ENCODE results near the gene CUEDC1. TPM values are rescaled to one million over a fixed set of nuclear protein-coding genes. Genes with fewer than 3 reads are reported as not detected.

Gene CUEDC1
- total RNA-seq, 1 experiment from 2014 or later = 53.5 TPM

GRCh38 chr17:57885148-57885915 is 69.9 kb downstream of the CUEDC1 start:
- Histone ChIP-seq H3K27me3 (replicated peaks; ENCODE audit: insufficient read depth, low read depth, low read length, poor library complexity) (no peaks in the 10 kb centered on the region), H3K27ac (ENCODE audit: low read depth, low read length, poor library complexity, severe bottlenecking) (no peak overlapping the region), H3K9me3 (ENCODE audit: low read depth, low read length, poor library complexity, severe bottlenecking) (no peaks in the 10 kb centered on the region), H3K4me1 (ENCODE audit: insufficient read depth, low read length, poor library complexity, severe bottlenecking) (peaks cover 32% of the 10 kb centered on the region), H3K36me3 (ENCODE audit: insufficient read depth, low read length, poor library complexity, severe bottlenecking) (peaks cover 5% of the 10 kb centered on the region), H3K4me3 (ENCODE audit: low read depth, low read length, poor library complexity, severe bottlenecking) (no peak overlapping the region)
- CTCF ChIA-PET = no interaction called here
- no peak for DNase-seq (ENCODE audit: low spot score)
- POLR2A ChIA-PET (ENCODE audit: low non-redundant PET) = no interaction called here
- no peak for TF ChIP-seq CTCF (conservative IDR thresholded peaks at IDR 0.05; ENCODE audit: low read depth, low read length)
- no peak for TF ChIP-seq EZH2 (IDR thresholded peaks at IDR 0.05; ENCODE audit: borderline replicate concordance, low read depth, low read length, poor library complexity, severe bottlenecking)
- BruUV-seq (replicated peaks) = no TSS peak
- intact Hi-C loops (cut with micrococcal nuclease; ENCODE audit: unreplicated experiment) = no loop called here

GRCh38 chr17:57881783-57882351 is 73.3 kb downstream of the CUEDC1 start:
- H3K36me3 ChIP-seq (ENCODE audit: insufficient read depth, low read length, poor library complexity, severe bottlenecking) = peaks cover 5% of the 10 kb centered on the region
- peak overlapping the region; percentile 59 for H3K27ac ChIP-seq (ENCODE audit: low read depth, low read length, poor library complexity, severe bottlenecking)
- peaks cover 44% of the 10 kb centered on the region for H3K4me1 ChIP-seq (ENCODE audit: insufficient read depth, low read length, poor library complexity, severe bottlenecking)
- no peaks in the 10 kb centered on the region for H3K27me3 ChIP-seq (replicated peaks; ENCODE audit: insufficient read depth, low read depth, low read length, poor library complexity)
- intact Hi-C loops (cut with micrococcal nuclease; ENCODE audit: unreplicated experiment) = no loop called here
- TF ChIP-seq EZH2 (IDR thresholded peaks at IDR 0.05; ENCODE audit: borderline replicate concordance, low read depth, low read length, poor library complexity, severe bottlenecking) = no peak
- TF ChIP-seq CTCF (conservative IDR thresholded peaks at IDR 0.05; ENCODE audit: low read depth, low read length) = no peak
- DNase-seq (ENCODE audit: low spot score) = no peak
- POLR2A ChIA-PET (ENCODE audit: low non-redundant PET) = no interaction called here
- no TSS peak for BruUV-seq (replicated peaks)
- H3K4me3 ChIP-seq (ENCODE audit: low read depth, low read length, poor library complexity, severe bottlenecking) = no peak overlapping the region
- H3K9me3 ChIP-seq (ENCODE audit: low read depth, low read length, poor library complexity, severe bottlenecking) = no peaks in the 10 kb centered on the region
- CTCF ChIA-PET = interaction anchor here (1.0 kb wide), 1 partner anchor 11 kb away, joined by 3 read pairs; no protein-coding TSS in a partner anchor

GRCh38 chr17:57881143-57881542 is 74.1 kb downstream of the CUEDC1 start:
- CTCF ChIA-PET = no interaction called here
- peaks cover 5% of the 10 kb centered on the region for H3K36me3 ChIP-seq (ENCODE audit: insufficient read depth, low read length, poor library complexity, severe bottlenecking)
- H3K4me1 ChIP-seq (ENCODE audit: insufficient read depth, low read length, poor library complexity, severe bottlenecking) = peaks cover 51% of the 10 kb centered on the region
- no peaks in the 10 kb centered on the region for H3K27me3 ChIP-seq (replicated peaks; ENCODE audit: insufficient read depth, low read depth, low read length, poor library complexity)
- intact Hi-C loops (cut with micrococcal nuclease; ENCODE audit: unreplicated experiment) = no loop called here
- peak overlapping the region; percentile 59 for H3K27ac ChIP-seq (ENCODE audit: low read depth, low read length, poor library complexity, severe bottlenecking)
- no peak overlapping the region for H3K4me3 ChIP-seq (ENCODE audit: low read depth, low read length, poor library complexity, severe bottlenecking)
- TF ChIP-seq CTCF (conservative IDR thresholded peaks at IDR 0.05; ENCODE audit: low read depth, low read length) = no peak
- no peak for TF ChIP-seq EZH2 (IDR thresholded peaks at IDR 0.05; ENCODE audit: borderline replicate concordance, low read depth, low read length, poor library complexity, severe bottlenecking)
- BruUV-seq (replicated peaks) = no TSS peak
- no peaks in the 10 kb centered on the region for H3K9me3 ChIP-seq (ENCODE audit: low read depth, low read length, poor library complexity, severe bottlenecking)
- no peak for DNase-seq (ENCODE audit: low spot score)
- POLR2A ChIA-PET (ENCODE audit: low non-redundant PET) = no interaction called here
